HFF-Myc (cell line): ENCODE data around the gene PIBF1.
"Not testable (repeated sequence)": the region's sequence is repeated elsewhere in the genome, so short reads cannot be mapped to it uniquely, and the experiment has no call there.

Experiments
- DNase-seq: peaks from one replicate; pipeline ENCODE4 v3.0.0-alpha.2; 2011; ENCODE audit warnings: low read depth; ENCODE audit errors: extremely low read depth
- H3K4me3 ChIP-seq: replicated peaks from 2 replicates; pipeline ENCODE4 v1.5.1; 2011; ENCODE audit warnings: low read depth, mild to moderate bottlenecking, control low read depth, low read length
- TF ChIP-seq, protein P1 (sequence below): IDR thresholded peaks from 2 replicates; pipeline ENCODE4 v1.5.1; 2012; ENCODE audit warnings: mild to moderate bottlenecking, low read depth, low read length, control low read depth; ENCODE audit errors: missing control alignments

PIBF1 gene

DNA sequence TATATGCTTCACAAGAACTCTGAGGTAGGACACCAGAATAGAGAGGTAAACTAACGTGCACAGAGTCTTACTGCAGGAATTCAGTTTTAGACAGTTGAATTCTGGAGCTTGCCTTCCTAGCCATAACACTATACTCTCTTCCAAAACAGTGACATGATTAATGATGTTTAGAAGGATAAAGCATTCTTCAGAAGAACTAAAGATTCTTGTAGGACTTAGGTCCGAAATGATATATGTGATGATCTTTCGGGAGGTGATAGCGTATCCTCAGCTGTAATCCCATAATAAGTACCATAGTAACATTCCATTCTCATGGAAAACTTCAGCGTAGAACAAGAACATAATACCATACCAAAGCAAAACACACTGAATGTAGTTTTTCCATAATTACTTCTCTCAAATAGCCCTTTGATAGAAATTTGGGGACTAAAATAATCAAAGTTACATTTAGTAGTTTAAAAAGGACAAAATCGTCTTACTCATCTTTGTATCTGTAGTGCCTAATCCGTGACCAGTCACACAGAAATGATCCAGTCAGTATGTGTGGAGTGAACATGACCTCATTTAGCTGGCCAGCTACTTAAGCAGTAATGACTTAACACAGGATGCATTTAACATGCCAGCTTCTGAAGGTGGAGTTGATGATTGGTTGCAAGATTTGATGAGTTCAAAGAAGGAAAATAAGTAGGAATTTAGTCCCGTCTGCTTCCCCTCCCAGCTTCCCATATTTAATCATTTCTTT, 38.4 kb downstream of the PIBF1 start:
- DNase-seq = no peak
- TF ChIP-seq, protein P1, sequence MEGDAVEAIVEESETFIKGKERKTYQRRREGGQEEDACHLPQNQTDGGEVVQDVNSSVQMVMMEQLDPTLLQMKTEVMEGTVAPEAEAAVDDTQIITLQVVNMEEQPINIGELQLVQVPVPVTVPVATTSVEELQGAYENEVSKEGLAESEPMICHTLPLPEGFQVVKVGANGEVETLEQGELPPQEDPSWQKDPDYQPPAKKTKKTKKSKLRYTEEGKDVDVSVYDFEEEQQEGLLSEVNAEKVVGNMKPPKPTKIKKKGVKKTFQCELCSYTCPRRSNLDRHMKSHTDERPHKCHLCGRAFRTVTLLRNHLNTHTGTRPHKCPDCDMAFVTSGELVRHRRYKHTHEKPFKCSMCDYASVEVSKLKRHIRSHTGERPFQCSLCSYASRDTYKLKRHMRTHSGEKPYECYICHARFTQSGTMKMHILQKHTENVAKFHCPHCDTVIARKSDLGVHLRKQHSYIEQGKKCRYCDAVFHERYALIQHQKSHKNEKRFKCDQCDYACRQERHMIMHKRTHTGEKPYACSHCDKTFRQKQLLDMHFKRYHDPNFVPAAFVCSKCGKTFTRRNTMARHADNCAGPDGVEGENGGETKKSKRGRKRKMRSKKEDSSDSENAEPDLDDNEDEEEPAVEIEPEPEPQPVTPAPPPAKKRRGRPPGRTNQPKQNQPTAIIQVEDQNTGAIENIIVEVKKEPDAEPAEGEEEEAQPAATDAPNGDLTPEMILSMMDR = no peak
- no peak overlapping the region for H3K4me3 ChIP-seq

DNA sequence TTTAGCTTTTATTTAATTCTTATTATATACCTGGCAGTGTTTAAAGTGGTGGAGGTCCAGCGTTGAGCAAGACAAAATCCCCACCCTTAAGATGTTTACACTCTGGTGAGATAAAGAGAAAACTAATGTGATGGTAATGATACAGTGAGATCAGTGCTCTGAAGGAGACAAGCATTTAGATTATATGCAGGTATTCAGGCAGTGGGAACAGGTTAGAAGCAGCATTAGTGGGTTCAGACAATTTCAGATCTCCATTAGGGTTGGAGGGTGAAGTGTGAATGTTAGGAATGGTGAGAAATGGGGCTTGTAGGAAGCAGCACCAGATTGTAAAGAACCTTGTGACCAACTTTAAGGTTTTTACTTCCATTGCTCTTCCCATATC, 39.0 kb downstream of the PIBF1 start:
- TF ChIP-seq, protein P1 = no peak
- no peak overlapping the region for H3K4me3 ChIP-seq
- no peak for DNase-seq

DNA sequence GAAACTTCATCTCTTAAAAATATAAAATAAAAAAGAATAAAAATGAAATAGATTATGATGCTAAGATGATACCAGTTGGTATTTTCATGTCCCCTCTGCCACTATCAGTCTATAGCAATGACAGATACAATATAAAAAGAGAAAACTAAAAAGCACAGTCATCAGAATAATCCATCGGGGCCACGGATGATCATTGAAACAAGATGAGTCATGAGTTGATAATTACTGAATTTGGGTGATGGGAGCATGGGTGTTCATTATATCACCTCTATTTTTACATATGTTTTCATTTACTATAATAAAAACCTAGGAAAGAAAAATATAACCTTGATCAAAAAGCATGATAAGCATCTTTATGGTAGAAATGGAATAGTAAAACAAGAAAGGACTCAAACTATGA, 41.1 kb downstream of the PIBF1 start:
- no peak overlapping the region for H3K4me3 ChIP-seq
- TF ChIP-seq, protein P1 = no peak
- DNase-seq = no peak

DNA sequence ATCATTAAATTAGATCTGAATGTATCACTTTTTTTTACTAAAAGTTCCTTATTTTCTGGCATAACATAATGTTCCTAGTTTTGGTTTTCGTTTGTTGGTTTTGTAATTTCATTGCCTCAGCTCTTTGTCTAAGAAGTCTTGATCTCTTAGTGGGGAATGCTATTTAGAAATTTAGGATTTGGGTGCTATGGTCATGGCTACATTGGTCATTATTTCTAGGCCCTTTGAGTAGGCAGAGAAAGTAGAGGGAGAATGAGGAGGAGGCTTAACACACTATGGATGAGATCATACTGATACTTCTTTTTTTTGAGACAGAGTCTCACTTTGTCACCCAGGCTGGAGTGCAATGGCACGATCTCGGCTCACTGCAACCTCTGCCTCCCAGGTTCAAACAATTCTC, 41.8 kb downstream of the PIBF1 start:
- TF ChIP-seq, protein P1 = no peak
- DNase-seq = no peak
- H3K4me3 ChIP-seq = no peak overlapping the region

DNA sequence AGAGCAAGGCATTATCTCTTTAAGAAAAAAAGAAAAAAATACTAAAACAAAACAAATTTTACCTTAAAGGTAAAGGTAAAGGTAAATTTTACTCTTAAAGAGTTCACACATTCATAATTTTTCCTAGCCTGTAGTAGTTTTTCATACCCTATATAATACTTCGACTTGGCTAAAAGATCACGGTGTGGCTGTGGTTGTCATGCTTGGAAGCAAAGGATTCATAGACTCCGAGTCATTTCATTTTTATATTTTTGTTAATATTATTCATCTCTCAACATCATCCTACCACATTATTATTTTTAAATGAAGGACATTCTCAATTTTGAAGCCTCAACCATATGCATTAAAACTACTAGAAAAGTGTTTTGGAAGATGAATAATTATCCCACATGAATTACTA, 52.7 kb downstream of the PIBF1 start:
- H3K4me3 ChIP-seq = no peak overlapping the region
- TF ChIP-seq, protein P1 = no peak
- DNase-seq = no peak

DNA sequence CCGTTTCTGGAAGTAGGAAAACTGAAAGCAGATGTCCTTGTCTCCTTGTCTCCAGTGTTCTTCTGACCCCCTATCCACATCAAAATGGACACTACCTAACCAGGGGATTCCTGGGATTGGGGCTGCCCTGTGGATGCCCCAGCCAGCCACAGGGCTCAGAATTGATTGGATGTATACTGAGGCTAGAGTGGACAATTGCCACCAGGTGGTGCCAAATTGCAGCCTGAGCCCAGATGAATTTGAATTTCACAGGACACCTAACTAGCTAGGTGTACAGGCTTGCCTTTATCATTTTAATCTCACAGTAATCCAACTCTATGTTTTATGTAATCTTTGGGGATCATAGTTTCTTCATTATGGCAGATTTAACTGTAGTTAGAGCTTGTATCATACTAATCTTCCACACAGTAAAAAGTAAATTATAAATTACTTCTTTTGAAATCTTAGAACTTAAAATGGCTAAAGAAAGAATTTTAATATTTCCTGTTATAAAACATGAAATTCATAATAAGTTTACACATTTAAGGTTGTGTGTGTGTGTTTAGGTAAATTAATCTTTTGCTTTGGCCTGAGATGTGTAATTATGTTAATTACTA, 58.0 kb downstream of the PIBF1 start:
- H3K4me3 ChIP-seq = no peak overlapping the region
- TF ChIP-seq, protein P1 = peak; percentile 64
- peak; percentile 14 for DNase-seq

DNA sequence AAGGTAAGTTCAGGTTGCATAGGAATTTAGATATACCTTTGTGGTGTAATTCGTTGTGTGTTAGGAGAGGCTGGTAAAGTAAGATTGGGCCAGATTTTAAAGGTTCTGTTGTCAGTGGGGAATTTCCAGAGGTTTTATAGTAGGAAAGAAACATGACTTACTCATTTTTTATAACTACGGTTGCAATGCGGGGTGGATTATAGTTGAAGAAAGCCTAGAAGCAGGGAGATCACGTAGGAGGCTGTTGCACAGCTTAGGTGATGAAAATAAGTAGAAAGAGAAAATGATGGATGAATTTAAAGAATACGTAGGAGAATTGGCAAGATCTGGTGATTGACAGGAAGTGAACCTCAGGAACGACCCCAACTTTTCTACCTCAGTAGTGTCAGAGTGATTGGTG, 61.1 kb downstream of the PIBF1 start:
- TF ChIP-seq, protein P1 = no peak
- DNase-seq = no peak
- H3K4me3 ChIP-seq = no peak overlapping the region

DNA sequence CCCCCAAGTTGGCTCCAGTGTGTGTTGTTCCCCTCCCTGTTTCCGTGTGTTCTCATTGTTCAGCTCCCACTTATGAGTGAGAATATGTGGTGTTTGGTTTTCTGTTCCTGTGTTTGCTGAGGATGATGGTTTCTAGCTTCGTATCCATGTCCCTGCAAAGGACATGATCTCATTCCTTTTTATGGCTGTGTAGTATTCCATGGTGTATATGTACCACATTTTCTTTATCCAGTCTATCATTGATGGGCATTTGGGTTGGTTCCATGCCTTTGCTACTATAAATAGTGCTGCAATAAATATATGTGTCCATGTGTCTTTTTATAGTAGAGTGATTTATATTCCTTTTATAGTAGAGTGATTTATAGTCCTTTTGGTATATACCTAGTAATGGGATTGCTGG, 63.2 kb downstream of the PIBF1 start:
- not testable (repeated sequence) for H3K4me3 ChIP-seq, DNase-seq
